HepG2 (cell line): ENCODE data around the gene SND1. TPM values are rescaled to one million over a fixed set of nuclear protein-coding genes. Genes with fewer than 3 reads are reported as not detected.

Experiments
- ATAC-seq: fragments of 200-7000 bp; cut with Tn5 transposase; 3 replicates; pipeline ENCODE4 v1.9.1; 2020; ENCODE audit warnings: mild to moderate bottlenecking, moderate library complexity
- BruUV-seq: library from RNA; stranded (reverse); fragments of 400-500 nt; replicated peaks from 2 replicates; lab custom pipeline; 2021; lab: Mats Ljungman, UMichigan
- CTCF ChIA-PET: fragments of 300-600 bp; formaldehyde crosslinking; extraction: SDS; loops from one replicate; lab custom pipeline; 2021; ENCODE audit warnings: low total read pairs, inconsistent platforms, low intra/inter-chr PET ratio; lab: Yijun Ruan, JAX
- POLR2A ChIA-PET: fragments of 350-600 bp; sonication (Branson Sonifier 250); formaldehyde crosslinking; loops from one replicate; lab custom pipeline; 2020; ENCODE audit warnings: antibody characterized with exemption, inconsistent platforms; lab: Yijun Ruan, JAX
- DNase-seq: peaks from one replicate; pipeline ENCODE4 v3.0.0-alpha.2; 2015; ENCODE audit warnings: low spot score
- FAIRE-seq: peaks from 3 replicates; lab custom pipeline; 2011; peaks lifted over from hg19 to GRCh38; lab: Jason Lieb, UNC
- H2AFZ ChIP-seq: one replicate; pipeline ENCODE4 v1.6.1; 2011; ENCODE audit warnings: low read length, inconsistent platforms
- H3K27ac ChIP-seq: fragments of 300-600 bp; 3 replicates; pipeline ENCODE4 v1.8.0; 2011; ENCODE audit warnings: mixed run types, mild to moderate bottlenecking, mixed read lengths, low read length, inconsistent platforms; ENCODE audit not compliant: insufficient read depth; ENCODE audit errors: extremely low read length
- H3K27me3 ChIP-seq, 2 experiments: fragments of 200-600 bp in 1 of 2; 2 replicates in 1 of 2; 3 replicates in 1 of 2; pipeline versions ENCODE4 v1.6.0 to v1.8.0; 2011; ENCODE audit warnings: low read length in 2 of 2, mild to moderate bottlenecking in 2 of 2, moderate library complexity in 2 of 2, inconsistent platforms in 1 of 2; ENCODE audit not compliant: insufficient read depth in 2 of 2, control insufficient read depth in 1 of 2
- H3K36me3 ChIP-seq, 2 experiments: fragments of 200-600 bp in 1 of 2; replicated peaks in 1 of 2; 2 replicates in 1 of 2; 3 replicates in 1 of 2; pipeline versions ENCODE4 v1.5.1 to v1.8.0; 2011; ENCODE audit warnings: low read length in 2 of 2, inconsistent platforms in 1 of 2; ENCODE audit not compliant: insufficient read depth in 2 of 2, control insufficient read depth in 1 of 2
- H3K4me1 ChIP-seq: 2 replicates; pipeline ENCODE4 v1.5.1; 2012; ENCODE audit warnings: low read length, inconsistent platforms; ENCODE audit not compliant: insufficient read depth
- H3K4me2 ChIP-seq: 2 replicates; pipeline ENCODE4 v1.6.0; 2011; ENCODE audit warnings: low read depth, low read length, inconsistent platforms
- H3K4me3 ChIP-seq, 3 experiments: fragments of 200-600 bp in 1 of 3; sonication (generic), shearing (Covaris generic) in 1 of 3; replicated peaks in 1 of 3; 2 replicates each; pipeline ENCODE4 v1.5.1; 2011 to 2016; ENCODE audit warnings: low read length in 3 of 3, inconsistent platforms in 2 of 3, low read depth in 2 of 3, mild to moderate bottlenecking in 2 of 3, control low read depth in 1 of 3, mixed read lengths in 1 of 3; ENCODE audit not compliant: insufficient read depth in 1 of 3
- H3K79me2 ChIP-seq: one replicate; pipeline ENCODE4 v1.6.1; 2011; ENCODE audit warnings: low read length, inconsistent platforms; ENCODE audit not compliant: insufficient read depth
- H3K9ac ChIP-seq: 2 replicates; pipeline ENCODE4 v1.6.0; 2011; ENCODE audit warnings: mild to moderate bottlenecking, low read depth, low read length, inconsistent platforms; ENCODE audit not compliant: insufficient read depth
- H3K9me3 ChIP-seq: 2 replicates; pipeline ENCODE4 v1.5.1; 2012; ENCODE audit warnings: mild to moderate bottlenecking, low read length
- H4K20me1 ChIP-seq: 2 replicates; pipeline ENCODE4 v1.6.0; 2011; ENCODE audit warnings: inconsistent platforms, mild to moderate bottlenecking, low read length, moderate library complexity; ENCODE audit not compliant: insufficient read depth
- HNRNPK ChIP-seq: fragments of 200-400 bp; formaldehyde crosslinking; IDR thresholded peaks from 2 replicates; pipeline ENCODE4 v1.6.1; 2018; ENCODE audit warnings: low read length, low read depth, moderate library complexity, mild to moderate bottlenecking; ENCODE audit not compliant: poor library complexity, severe bottlenecking
- IKZF5 ChIP-seq: IDR thresholded peaks from 2 replicates; pipeline ENCODE4 v1.6.1; 2018; ENCODE audit warnings: missing genetic modification reagents, mild to moderate bottlenecking, missing compliant biosample characterization
- KMT2B ChIP-seq: IDR thresholded peaks from 2 replicates; pipeline ENCODE4 v1.6.1; 2016; ENCODE audit warnings: missing genetic modification reagents, missing compliant biosample characterization
- NFRKB ChIP-seq: fragments of 450-650 bp; IDR thresholded peaks from 2 replicates; pipeline ENCODE4 v1.6.1; 2017
- REXO4 ChIP-seq: sonication (generic); formaldehyde crosslinking; IDR thresholded peaks from 2 replicates; pipeline ENCODE4 v1.8.0; 2022; ENCODE audit warnings: missing genetic modification reagents, mild to moderate bottlenecking, borderline replicate concordance
- TGIF2 ChIP-seq: IDR thresholded peaks from 2 replicates; pipeline ENCODE4 v1.6.1; 2016; ENCODE audit warnings: control low read depth, missing compliant biosample characterization
- ZZZ3 ChIP-seq: sonication (generic); formaldehyde crosslinking; IDR thresholded peaks from 2 replicates; pipeline ENCODE4 v1.4.0; 2020; ENCODE audit warnings: missing genetic modification reagents, mild to moderate bottlenecking, borderline replicate concordance
- WGBS: methylation state at CpG from one replicate; pipeline ENCODE4 v1.1.6; 2017; ENCODE audit warnings: low lambda C conversion rate; 5-methylcytosine and 5-hydroxymethylcytosine counted together
- in situ Hi-C: cut with HindIII; loops from 2 replicates; pipeline ENCODE4 v1.10.0; 2017; ENCODE audit warnings: low pct_unique_long_range_greater_than_20kb; ENCODE audit not compliant: extremely low pct_ligation_motif_present
- intact Hi-C: fragments of 100-400 bp; cut with micrococcal nuclease; formaldehyde crosslinking; loops from one replicate; pipeline ENCODE4 v1.10.0; 2022; ENCODE audit not compliant: unreplicated experiment
- polyA plus RNA-seq, 8 experiments: library from polyadenylated mRNA; depleted of rRNA in 3 of 8; stranded (reverse) in 7 of 8; unstranded in 1 of 8; fragments of >200 nt; fragmentation: Illumina TruSeq in 4 of 8; extraction: Trizol in 4 of 8; gene quantifications; 2 replicates each; pipeline versions ENCODE4 v1.2.1 to v1.2.3, GENCODE V29; 2011 to 2016; ENCODE audit warnings: low read depth in 4 of 8, missing spikeins in 1 of 8, mixed read lengths in 1 of 8; ENCODE audit not compliant: insufficient read depth in 1 of 8
- total RNA-seq, 5 experiments: library from RNA; depleted of rRNA; stranded (reverse); fragments of >200 nt; fragmentation: Illumina TruSeq; extraction: Trizol; gene quantifications; 2 replicates each; pipeline ENCODE4 v1.2.3, GENCODE V29; 2016; ENCODE audit warnings: low read depth in 1 of 5
- TF ChIP-seq, protein P1 (sequence below): sonication (generic); formaldehyde crosslinking; IDR thresholded peaks from 2 replicates; pipeline ENCODE4 v1.4.0; 2020; ENCODE audit warnings: missing genetic modification reagents; ENCODE audit errors: not compliant biosample characterization
- TF ChIP-seq, protein P2 (sequence below): sonication (generic); formaldehyde crosslinking; IDR thresholded peaks from 2 replicates; pipeline ENCODE4 v1.5.1; 2020; ENCODE audit warnings: missing genetic modification reagents, mild to moderate bottlenecking, borderline replicate concordance
- TF ChIP-seq, protein P3 (sequence below): sonication (generic); formaldehyde crosslinking; IDR thresholded peaks from 2 replicates; pipeline ENCODE4 v1.8.1; 2023; ENCODE audit warnings: missing genetic modification reagents, mild to moderate bottlenecking, borderline replicate concordance

The SND1 gene
- total and polyA plus RNA-seq, 2 of the 13 experiments (the other 11 are each of a cell fraction or from before 2014, with no cell fraction given) = 110 to 182 TPM

DNA sequence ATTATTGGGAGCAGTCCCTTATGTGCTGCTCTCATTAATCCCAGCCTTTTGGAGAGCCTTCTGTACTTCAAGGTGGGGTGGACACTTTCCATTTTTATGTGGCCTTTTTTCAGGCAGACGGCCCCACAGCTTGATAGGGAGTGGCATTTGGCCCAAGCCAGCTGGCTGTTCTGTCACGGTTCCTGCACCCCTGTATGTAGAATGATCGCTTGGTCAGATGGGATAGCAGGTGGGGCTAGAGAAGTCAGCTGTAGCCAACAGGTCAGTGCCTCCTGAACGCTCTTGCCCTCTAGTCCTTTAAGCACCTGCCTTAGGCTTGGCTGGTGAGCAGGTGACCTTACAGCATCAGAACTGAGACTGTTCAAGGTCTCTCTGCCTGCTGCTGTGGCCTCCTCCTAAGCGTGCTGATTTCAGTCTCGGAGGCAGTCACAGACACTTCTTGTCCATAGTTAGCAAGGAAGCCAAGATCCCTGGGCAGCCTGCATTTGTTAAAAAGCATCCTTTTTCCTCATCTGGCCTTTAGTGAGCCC, 283.9 kb downstream of the SND1 start (continued):
- TF ChIP-seq KMT2B (CRISPR knock-in tag) = no peak
- TF ChIP-seq, protein P1, sequence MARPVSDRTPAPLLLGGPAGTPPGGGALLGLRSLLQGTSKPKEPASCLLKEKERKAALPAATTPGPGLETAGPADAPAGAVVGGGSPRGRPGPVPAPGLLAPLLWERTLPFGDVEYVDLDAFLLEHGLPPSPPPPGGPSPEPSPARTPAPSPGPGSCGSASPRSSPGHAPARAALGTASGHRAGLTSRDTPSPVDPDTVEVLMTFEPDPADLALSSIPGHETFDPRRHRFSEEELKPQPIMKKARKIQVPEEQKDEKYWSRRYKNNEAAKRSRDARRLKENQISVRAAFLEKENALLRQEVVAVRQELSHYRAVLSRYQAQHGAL (CRISPR knock-in tag) = no peak
- no peak for TF ChIP-seq TGIF2 (CRISPR knock-in tag)
- TF ChIP-seq NFRKB = no peak
- no peak for TF ChIP-seq REXO4 (CRISPR knock-in tag)
- TF ChIP-seq, protein P2, sequence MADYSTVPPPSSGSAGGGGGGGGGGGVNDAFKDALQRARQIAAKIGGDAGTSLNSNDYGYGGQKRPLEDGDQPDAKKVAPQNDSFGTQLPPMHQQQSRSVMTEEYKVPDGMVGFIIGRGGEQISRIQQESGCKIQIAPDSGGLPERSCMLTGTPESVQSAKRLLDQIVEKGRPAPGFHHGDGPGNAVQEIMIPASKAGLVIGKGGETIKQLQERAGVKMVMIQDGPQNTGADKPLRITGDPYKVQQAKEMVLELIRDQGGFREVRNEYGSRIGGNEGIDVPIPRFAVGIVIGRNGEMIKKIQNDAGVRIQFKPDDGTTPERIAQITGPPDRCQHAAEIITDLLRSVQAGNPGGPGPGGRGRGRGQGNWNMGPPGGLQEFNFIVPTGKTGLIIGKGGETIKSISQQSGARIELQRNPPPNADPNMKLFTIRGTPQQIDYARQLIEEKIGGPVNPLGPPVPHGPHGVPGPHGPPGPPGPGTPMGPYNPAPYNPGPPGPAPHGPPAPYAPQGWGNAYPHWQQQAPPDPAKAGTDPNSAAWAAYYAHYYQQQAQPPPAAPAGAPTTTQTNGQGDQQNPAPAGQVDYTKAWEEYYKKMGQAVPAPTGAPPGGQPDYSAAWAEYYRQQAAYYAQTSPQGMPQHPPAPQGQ (CRISPR knock-in tag) = no peak

DNA sequence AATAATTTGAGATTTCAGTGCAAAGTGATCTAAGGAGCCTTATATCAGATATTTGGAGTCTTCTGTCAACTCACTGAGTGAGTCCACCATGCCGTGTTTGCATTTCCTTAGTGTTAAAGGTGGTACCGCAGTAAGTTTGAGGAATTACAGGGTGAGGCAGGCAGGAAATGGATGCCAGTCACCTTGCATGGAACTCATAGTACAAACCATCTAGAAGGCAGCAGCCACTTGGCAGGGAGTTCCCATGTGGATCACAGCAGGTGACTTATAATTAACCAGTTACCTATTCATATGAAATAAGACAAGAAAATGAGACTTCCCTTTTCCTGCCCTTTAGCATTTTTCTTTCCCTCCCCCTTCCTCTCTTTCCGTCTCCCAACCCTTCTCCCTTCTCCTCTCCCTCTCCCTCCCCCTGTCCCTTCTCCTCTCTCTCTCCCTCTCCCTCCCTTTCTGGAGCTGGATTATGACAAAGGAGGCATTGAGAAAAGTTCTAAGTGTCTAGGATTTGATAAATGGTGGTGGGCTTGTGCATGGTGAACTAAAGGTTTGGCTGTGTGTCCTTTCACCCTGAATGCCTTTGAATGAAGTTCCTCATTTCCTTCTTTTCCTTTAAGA, 285.2 kb downstream of the SND1 start:
- intact Hi-C loops = no loop called here
- WGBS = 100% methylated on average over 3 of the region's 3 CpGs

More for the DNA sequence above, 285.2 kb downstream of the SND1 start:
- H3K27ac ChIP-seq = no peak overlapping the region
- no peak overlapping the region for H2AFZ ChIP-seq
- peaks cover 10 to 70% of the 10 kb centered on the region in 2 experiments for H3K36me3 ChIP-seq
- BruUV-seq = no TSS peak
- in situ Hi-C loops = no loop called here
- ATAC-seq (no peak), FAIRE-seq (no peak), DNase-seq (no peak)
- H3K9ac ChIP-seq = no peak overlapping the region
- no peaks in the 10 kb centered on the region for H3K27me3 ChIP-seq
- no peaks in the 10 kb centered on the region; the same call in 1 of the 2 replicates for H4K20me1 ChIP-seq
- H3K4me1 ChIP-seq = no peaks in the 10 kb centered on the region
- no peak overlapping the region for H3K4me3 ChIP-seq
- ChIA-PET CTCF (no interaction called here), POLR2A (no interaction called here)
- no peak for TF ChIP-seq IKZF5
- TF ChIP-seq ZZZ3 (CRISPR knock-in tag) = no peak
- TF ChIP-seq, protein P2 (CRISPR knock-in tag) = no peak
- TF ChIP-seq HNRNPK = peak; percentile 57
- TF ChIP-seq, protein P3, sequence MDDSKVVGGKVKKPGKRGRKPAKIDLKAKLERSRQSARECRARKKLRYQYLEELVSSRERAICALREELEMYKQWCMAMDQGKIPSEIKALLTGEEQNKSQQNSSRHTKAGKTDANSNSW = no peak
- H3K79me2 ChIP-seq = no peaks in the 10 kb centered on the region
- H3K9me3 ChIP-seq = no peaks in the 10 kb centered on the region
- H3K4me2 ChIP-seq = no peak overlapping the region
